ENCODE results near the gene TRAPPC12.

Gene TRAPPC12

DNA sequence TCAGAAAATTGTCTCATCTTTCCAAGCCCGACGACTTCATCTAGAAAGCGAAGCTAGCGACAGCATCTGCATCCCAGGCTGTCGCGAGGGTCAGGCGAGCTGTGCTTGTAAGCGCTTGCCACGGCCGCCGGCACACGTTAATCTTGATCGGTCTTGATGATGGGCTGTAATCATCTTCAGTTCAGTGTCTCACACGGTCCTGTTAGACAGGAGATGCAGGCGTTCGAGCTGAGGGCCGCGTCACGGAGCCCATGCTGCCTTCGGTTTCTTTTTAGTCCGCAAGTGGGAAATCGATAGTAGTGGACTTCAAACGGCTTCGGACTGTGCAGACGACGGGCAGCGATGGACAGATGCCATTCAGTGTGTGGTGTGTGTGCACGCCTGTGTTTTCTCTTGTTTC is 96.3 kb downstream of the TRAPPC12 start:
- no peak for DNase-seq
- Histone ChIP-seq H3K79me2 (ENCODE audit: insufficient read depth, low read length) (no peaks in the 10 kb centered on the region), H3K27ac (ENCODE audit: low read length) (no peak overlapping the region), H2AFZ (ENCODE audit: low read depth, low read length) (no peak overlapping the region), H3K9ac (ENCODE audit: low read depth, low read length) (no peak overlapping the region), H3K27me3 (ENCODE audit: insufficient read depth, low read length, poor library complexity) (no peaks in the 10 kb centered on the region), H3K4me3 (ENCODE audit: low read depth in 1 of 2, low read length in 2 of 2) (no peak overlapping the region), H4K20me1 (ENCODE audit: insufficient read depth, low read length) (0 out of 2 replicates have a peak, but pooled peaks cover 2% of the 10 kb centered on the region), H3K36me3 (ENCODE audit: insufficient read depth, low read length) (peaks cover 64% of the 10 kb centered on the region), H3K4me1 (ENCODE audit: insufficient read depth, low read length) (no peaks in the 10 kb centered on the region), H3K9me3 (ENCODE audit: insufficient read depth, low read length, severe bottlenecking) (no peaks in the 10 kb centered on the region), H3K4me2 (ENCODE audit: insufficient read depth, low read length) (no peak overlapping the region)
- TF ChIP-seq, protein P1, sequence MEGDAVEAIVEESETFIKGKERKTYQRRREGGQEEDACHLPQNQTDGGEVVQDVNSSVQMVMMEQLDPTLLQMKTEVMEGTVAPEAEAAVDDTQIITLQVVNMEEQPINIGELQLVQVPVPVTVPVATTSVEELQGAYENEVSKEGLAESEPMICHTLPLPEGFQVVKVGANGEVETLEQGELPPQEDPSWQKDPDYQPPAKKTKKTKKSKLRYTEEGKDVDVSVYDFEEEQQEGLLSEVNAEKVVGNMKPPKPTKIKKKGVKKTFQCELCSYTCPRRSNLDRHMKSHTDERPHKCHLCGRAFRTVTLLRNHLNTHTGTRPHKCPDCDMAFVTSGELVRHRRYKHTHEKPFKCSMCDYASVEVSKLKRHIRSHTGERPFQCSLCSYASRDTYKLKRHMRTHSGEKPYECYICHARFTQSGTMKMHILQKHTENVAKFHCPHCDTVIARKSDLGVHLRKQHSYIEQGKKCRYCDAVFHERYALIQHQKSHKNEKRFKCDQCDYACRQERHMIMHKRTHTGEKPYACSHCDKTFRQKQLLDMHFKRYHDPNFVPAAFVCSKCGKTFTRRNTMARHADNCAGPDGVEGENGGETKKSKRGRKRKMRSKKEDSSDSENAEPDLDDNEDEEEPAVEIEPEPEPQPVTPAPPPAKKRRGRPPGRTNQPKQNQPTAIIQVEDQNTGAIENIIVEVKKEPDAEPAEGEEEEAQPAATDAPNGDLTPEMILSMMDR (IDR thresholded peaks at IDR 0.05; ENCODE audit: borderline replicate concordance, extremely low read depth, low read length, poor library complexity, severe bottlenecking), result no peak
- TF ChIP-seq EZH2 (IDR thresholded peaks at IDR 0.05; ENCODE audit: borderline replicate concordance, low read depth, low read length, severe bottlenecking), result no peak
- ATAC-seq (ENCODE audit: insufficient read depth, low read depth), result no peak

DNA sequence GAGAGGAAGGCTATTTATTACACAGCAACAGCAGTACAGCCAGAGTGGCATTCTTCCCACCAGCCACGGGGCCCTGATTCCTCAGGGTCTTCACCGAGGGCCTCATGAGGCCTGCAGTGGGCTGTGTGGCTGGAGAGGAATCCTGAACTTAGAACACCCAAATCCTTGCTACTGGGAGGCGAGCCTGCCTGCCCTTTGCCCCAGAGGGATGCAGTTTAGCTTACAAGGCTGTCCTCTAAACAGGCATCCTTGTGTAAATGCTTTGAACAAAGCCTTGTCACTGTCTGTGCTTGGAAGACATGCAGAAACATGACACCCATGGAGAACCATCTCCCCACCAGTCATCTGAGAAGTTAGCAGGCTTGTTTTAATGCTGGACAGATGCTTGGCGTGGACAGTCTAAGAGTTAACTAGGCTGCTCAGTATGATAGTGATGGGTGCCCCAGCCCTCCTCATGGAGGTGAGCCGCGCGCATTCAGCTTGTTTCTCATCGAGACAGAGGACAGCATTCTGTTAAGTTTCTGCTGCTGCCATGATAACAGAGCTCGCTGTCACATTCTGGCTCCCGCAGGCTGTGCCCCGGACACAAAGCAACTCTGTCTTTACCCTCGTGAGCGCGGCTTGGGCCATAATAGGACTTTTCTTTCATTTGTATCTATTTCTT is 97.0 kb downstream of the TRAPPC12 start:
- Histone ChIP-seq H3K27ac (ENCODE audit: low read length) (no peak overlapping the region), H4K20me1 (ENCODE audit: insufficient read depth, low read length) (0 out of 2 replicates have a peak, but pooled peaks cover 2% of the 10 kb centered on the region), H3K4me2 (ENCODE audit: insufficient read depth, low read length) (no peak overlapping the region), H3K27me3 (ENCODE audit: insufficient read depth, low read length, poor library complexity) (no peaks in the 10 kb centered on the region), H3K79me2 (ENCODE audit: insufficient read depth, low read length) (no peaks in the 10 kb centered on the region), H3K4me3 (ENCODE audit: low read depth in 1 of 2, low read length in 2 of 2) (no peak overlapping the region), H2AFZ (ENCODE audit: low read depth, low read length) (no peak overlapping the region), H3K9ac (ENCODE audit: low read depth, low read length) (no peak overlapping the region), H3K36me3 (ENCODE audit: insufficient read depth, low read length) (peaks cover 57% of the 10 kb centered on the region), H3K9me3 (ENCODE audit: insufficient read depth, low read length, severe bottlenecking) (no peaks in the 10 kb centered on the region), H3K4me1 (ENCODE audit: insufficient read depth, low read length) (no peaks in the 10 kb centered on the region)
- TF ChIP-seq, protein P1 (IDR thresholded peaks at IDR 0.05; ENCODE audit: borderline replicate concordance, extremely low read depth, low read length, poor library complexity, severe bottlenecking), result no peak
- no peak for TF ChIP-seq EZH2 (IDR thresholded peaks at IDR 0.05; ENCODE audit: borderline replicate concordance, low read depth, low read length, severe bottlenecking)
- ATAC-seq (ENCODE audit: insufficient read depth, low read depth) (no peak), DNase-seq (no peak)

DNA sequence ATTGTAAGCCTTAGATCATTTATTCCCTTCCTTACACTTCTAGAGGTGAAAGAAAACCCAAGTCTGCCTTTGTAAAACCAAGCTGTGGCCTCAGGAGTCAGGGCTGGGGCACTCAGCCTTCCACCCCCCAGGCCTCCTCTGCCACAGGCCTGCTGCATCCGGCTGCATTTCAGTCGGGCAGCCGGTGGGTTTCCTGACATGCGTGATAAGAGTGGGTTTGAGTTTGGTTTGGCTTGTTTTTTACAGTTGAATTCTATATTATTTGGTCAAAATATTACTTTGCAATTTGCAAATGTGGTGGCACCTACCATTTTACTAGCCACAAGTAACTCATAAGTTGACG is 97.5 kb downstream of the TRAPPC12 start:
- peaks cover 52% of the 10 kb centered on the region for H3K36me3 ChIP-seq (ENCODE audit: insufficient read depth, low read length)
- H3K4me1 ChIP-seq (ENCODE audit: insufficient read depth, low read length), result no peaks in the 10 kb centered on the region
- no peak overlapping the region for H3K4me3 ChIP-seq (ENCODE audit: low read depth in 1 of 2, low read length in 2 of 2)
- no peaks in the 10 kb centered on the region for H3K79me2 ChIP-seq (ENCODE audit: insufficient read depth, low read length)
- H4K20me1 ChIP-seq (ENCODE audit: insufficient read depth, low read length), result 0 out of 2 replicates have a peak, but pooled peaks cover 2% of the 10 kb centered on the region
- H3K4me2 ChIP-seq (ENCODE audit: insufficient read depth, low read length), result no peak overlapping the region
- no peaks in the 10 kb centered on the region for H3K27me3 ChIP-seq (ENCODE audit: insufficient read depth, low read length, poor library complexity)
- H3K9me3 ChIP-seq (ENCODE audit: insufficient read depth, low read length, severe bottlenecking), result no peaks in the 10 kb centered on the region
- TF ChIP-seq, protein P1 (IDR thresholded peaks at IDR 0.05; ENCODE audit: borderline replicate concordance, extremely low read depth, low read length, poor library complexity, severe bottlenecking), result no peak
- no peak for TF ChIP-seq EZH2 (IDR thresholded peaks at IDR 0.05; ENCODE audit: borderline replicate concordance, low read depth, low read length, severe bottlenecking)
- H3K9ac ChIP-seq (ENCODE audit: low read depth, low read length), result no peak overlapping the region
- no peak overlapping the region for H2AFZ ChIP-seq (ENCODE audit: low read depth, low read length)
- DNase-seq (no peak), ATAC-seq (ENCODE audit: insufficient read depth, low read depth) (no peak)
- no peak overlapping the region for H3K27ac ChIP-seq (ENCODE audit: low read length)

All from DND-41 (cell line).